GM12892 (cell line): Measurements from ENCODE around the gene TMEFF1.
"Not testable (repeated sequence)": the region's sequence is repeated elsewhere in the genome, so short reads cannot be mapped to it uniquely, and the experiment has no call there.

Experiments
- DNase-seq: peaks from one replicate; pipeline ENCODE4 v3.0.0; 2011; ENCODE audit not compliant: insufficient read length
- FAIRE-seq: peaks from 2 replicates; lab custom pipeline; 2011; peaks lifted over from hg19 to GRCh38; lab: Jason Lieb, UNC
- POLR2A ChIP-seq: IDR thresholded peaks from 2 replicates; pipeline ENCODE4 v1.6.1; 2011; ENCODE audit warnings: low read depth, low read length, control low read depth
- POLR2AphosphoS5 ChIP-seq: IDR thresholded peaks from 2 replicates; pipeline ENCODE4 v1.6.1; 2011; ENCODE audit warnings: low read depth, low read length, control low read depth
- TAF1 ChIP-seq: IDR thresholded peaks from 2 replicates; pipeline ENCODE4 v1.6.1; 2011; ENCODE audit warnings: low read depth, mild to moderate bottlenecking, control low read depth, low read length, borderline replicate concordance

The TMEFF1 gene

GRCh38 chr9:100437860-100438805 is 34.8 kb upstream of the TMEFF1 start:
- DNase-seq = peak; percentile 19
- peak; percentile 89 for FAIRE-seq
- TF ChIP-seq POLR2AphosphoS5 = no peak
- no peak for TF ChIP-seq POLR2A
- no peak for TF ChIP-seq TAF1

GRCh38 chr9:100440071-100440470 is 32.9 kb upstream of the TMEFF1 start:
- TF ChIP-seq POLR2AphosphoS5 (no peak), TAF1 (no peak), POLR2A (no peak)
- FAIRE-seq = no peak

GRCh38 chr9:100440487-100440886 is 32.5 kb upstream of the TMEFF1 start:
- DNase-seq, FAIRE-seq: not testable (repeated sequence)

More at GRCh38 chr9:100440071-100440470, 32.9 kb upstream of the TMEFF1 start:
- no peak for DNase-seq

- no peak for TF ChIP-seq TAF1
- no peak for TF ChIP-seq POLR2A
- TF ChIP-seq POLR2AphosphoS5 = no peak
- no peak for FAIRE-seq
Observed at GRCh38 chr9:100441911-100442361, 31.0 kb upstream of the TMEFF1 start.

GRCh38 chr9:100443781-100444768 is 28.9 kb upstream of the TMEFF1 start:
- FAIRE-seq (no peak), DNase-seq (no peak)
- TF ChIP-seq POLR2A (no peak), POLR2AphosphoS5 (no peak), TAF1 (no peak)

More at GRCh38 chr9:100441911-100442361, 31.0 kb upstream of the TMEFF1 start:
- DNase-seq = no peak

GRCh38 chr9:100445161-100445902 is 27.6 kb upstream of the TMEFF1 start:
- no peak for DNase-seq
- TF ChIP-seq POLR2AphosphoS5 (no peak), TAF1 (no peak), POLR2A (no peak)
- FAIRE-seq = no peak

- DNase-seq = no peak
- TF ChIP-seq POLR2A = no peak
- TF ChIP-seq POLR2AphosphoS5 = no peak
- TF ChIP-seq TAF1 = no peak
- no peak for FAIRE-seq
Observed at GRCh38 chr9:100445903-100446549, 26.9 kb upstream of the TMEFF1 start.

GRCh38 chr9:100447041-100447440 is 25.9 kb upstream of the TMEFF1 start:
- TF ChIP-seq TAF1 (no peak), POLR2A (no peak), POLR2AphosphoS5 (no peak)
- DNase-seq (no peak), FAIRE-seq (no peak)

- FAIRE-seq (no peak), DNase-seq (no peak)
- TF ChIP-seq TAF1 (no peak), POLR2AphosphoS5 (no peak), POLR2A (no peak)
Observed at GRCh38 chr9:100448266-100448665, 24.7 kb upstream of the TMEFF1 start.

GRCh38 chr9:100449420-100449819 is 23.5 kb upstream of the TMEFF1 start:
- DNase-seq (no peak), FAIRE-seq (peak; percentile 5)
- TF ChIP-seq POLR2A = no peak

GRCh38 chr9:100452894-100453293 is 20.1 kb upstream of the TMEFF1 start:
- DNase-seq = no peak
- FAIRE-seq = no peak
- TF ChIP-seq TAF1 = no peak
- TF ChIP-seq POLR2A = no peak
- TF ChIP-seq POLR2AphosphoS5 = no peak
